Glutamatergic neuron (in vitro differentiated cells): ENCODE measurements around the gene DNMBP. TPM values are rescaled to one million over a fixed set of nuclear protein-coding genes. Genes with fewer than 3 reads are reported as not detected.

Experiments used
- DNase-seq: peaks from one replicate; pipeline ENCODE4 v3.0.0; 2022
- H3K27ac Mint-ChIP-seq: one replicate; pipeline ENCODE4 v1.8.0; 2020; ENCODE audit warnings: mild to moderate bottlenecking, mixed read lengths, inconsistent platforms; ENCODE audit not compliant: unreplicated experiment
- H3K27me3 Mint-ChIP-seq: one replicate; pipeline ENCODE4 v1.8.0; 2020; ENCODE audit warnings: mild to moderate bottlenecking, moderate library complexity, mixed read lengths, inconsistent platforms; ENCODE audit not compliant: unreplicated experiment
- H3K36me3 Mint-ChIP-seq: one replicate; pipeline ENCODE4 v1.8.0; 2020; ENCODE audit warnings: mild to moderate bottlenecking, mixed read lengths, inconsistent platforms; ENCODE audit not compliant: unreplicated experiment
- H3K4me1 Mint-ChIP-seq: one replicate; pipeline ENCODE4 v1.8.0; 2020; ENCODE audit warnings: mild to moderate bottlenecking, low read depth, mixed read lengths, inconsistent platforms; ENCODE audit not compliant: unreplicated experiment
- H3K4me3 Mint-ChIP-seq: one replicate; pipeline ENCODE4 v1.8.0; 2020; ENCODE audit warnings: mild to moderate bottlenecking, mixed read lengths, inconsistent platforms; ENCODE audit not compliant: unreplicated experiment
- H3K9me3 Mint-ChIP-seq: one replicate; pipeline ENCODE4 v1.8.0; 2020; ENCODE audit warnings: mild to moderate bottlenecking, moderate library complexity, mixed read lengths, inconsistent platforms; ENCODE audit not compliant: unreplicated experiment
- total RNA-seq: library from RNA; stranded (reverse); fragmentation: NEBNext Ultra II Directional; extraction: Animal tissue kit (Norgen Biotek cat#: 25700); gene quantifications from one replicate; pipeline ENCODE4 v1.2.1, GENCODE V29; 2021; ENCODE audit not compliant: unreplicated experiment
- TF ChIP-seq, protein P1 (sequence below): fragments of 200-600 bp; sonication (generic); IDR thresholded peaks from one replicate; pipeline ENCODE4 v1.5.0; 2021; ENCODE audit not compliant: partially characterized antibody, unreplicated experiment

The DNMBP gene
- total RNA-seq, 1 donor from 2014 or later, result 9.5 TPM

DNA sequence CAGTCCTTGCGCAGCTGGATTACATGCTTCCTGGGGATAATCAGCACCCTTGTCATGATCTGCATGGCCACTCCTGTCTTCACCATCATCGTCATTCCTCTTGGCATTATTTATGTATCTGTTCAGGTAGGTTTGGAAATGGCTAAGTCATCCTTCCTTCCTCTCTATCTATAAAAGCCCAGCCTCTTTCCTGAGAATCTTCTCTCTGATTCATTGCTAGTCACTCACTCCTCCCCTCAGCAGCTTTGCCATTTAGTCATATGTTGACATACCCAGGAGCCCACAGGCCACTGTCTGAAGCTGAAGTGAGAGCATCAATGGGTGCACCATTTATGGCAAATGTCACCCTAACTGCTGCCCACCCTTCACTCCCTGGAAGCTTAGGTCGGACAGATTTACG is 175.3 kb downstream of the DNMBP start:
- no peak for DNase-seq
- Mint-ChIP-seq H3K4me1 (peaks cover 7% of the 10 kb centered on the region), H3K36me3 (peaks cover 11% of the 10 kb centered on the region), H3K4me3 (no peak overlapping the region), H3K27me3 (peaks cover 2% of the 10 kb centered on the region), H3K9me3 (peaks cover 6% of the 10 kb centered on the region), H3K27ac (no peak overlapping the region)
- TF ChIP-seq, protein P1, sequence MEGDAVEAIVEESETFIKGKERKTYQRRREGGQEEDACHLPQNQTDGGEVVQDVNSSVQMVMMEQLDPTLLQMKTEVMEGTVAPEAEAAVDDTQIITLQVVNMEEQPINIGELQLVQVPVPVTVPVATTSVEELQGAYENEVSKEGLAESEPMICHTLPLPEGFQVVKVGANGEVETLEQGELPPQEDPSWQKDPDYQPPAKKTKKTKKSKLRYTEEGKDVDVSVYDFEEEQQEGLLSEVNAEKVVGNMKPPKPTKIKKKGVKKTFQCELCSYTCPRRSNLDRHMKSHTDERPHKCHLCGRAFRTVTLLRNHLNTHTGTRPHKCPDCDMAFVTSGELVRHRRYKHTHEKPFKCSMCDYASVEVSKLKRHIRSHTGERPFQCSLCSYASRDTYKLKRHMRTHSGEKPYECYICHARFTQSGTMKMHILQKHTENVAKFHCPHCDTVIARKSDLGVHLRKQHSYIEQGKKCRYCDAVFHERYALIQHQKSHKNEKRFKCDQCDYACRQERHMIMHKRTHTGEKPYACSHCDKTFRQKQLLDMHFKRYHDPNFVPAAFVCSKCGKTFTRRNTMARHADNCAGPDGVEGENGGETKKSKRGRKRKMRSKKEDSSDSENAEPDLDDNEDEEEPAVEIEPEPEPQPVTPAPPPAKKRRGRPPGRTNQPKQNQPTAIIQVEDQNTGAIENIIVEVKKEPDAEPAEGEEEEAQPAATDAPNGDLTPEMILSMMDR, result no peak

DNA sequence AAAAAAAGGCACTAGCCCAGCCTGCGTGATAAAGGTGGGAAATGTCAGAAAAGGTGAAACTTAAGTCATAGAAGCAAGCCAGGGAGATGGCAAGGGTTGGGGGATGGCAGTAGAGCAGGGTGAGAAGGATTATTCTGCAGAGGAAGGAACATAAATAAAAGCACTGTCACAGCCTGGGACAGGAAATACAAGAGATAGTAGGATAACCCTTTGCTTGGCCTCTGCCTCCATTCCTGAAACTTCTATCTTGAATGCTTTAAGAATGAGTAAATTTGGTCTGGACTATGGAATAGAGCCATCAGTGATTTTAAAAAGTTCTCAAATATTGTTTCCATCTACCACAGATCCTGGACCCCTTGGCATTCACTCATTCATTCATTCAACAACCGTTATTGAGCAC is 177.3 kb downstream of the DNMBP start:
- H3K27me3 Mint-ChIP-seq, result peaks cover 2% of the 10 kb centered on the region
- H3K4me1 Mint-ChIP-seq, result peaks cover 7% of the 10 kb centered on the region
- DNase-seq, result no peak
- TF ChIP-seq, protein P1, result no peak
- no peak overlapping the region for H3K27ac Mint-ChIP-seq
- no peak overlapping the region for H3K4me3 Mint-ChIP-seq
- peaks cover 6% of the 10 kb centered on the region for H3K9me3 Mint-ChIP-seq
- H3K36me3 Mint-ChIP-seq, result peaks cover 15% of the 10 kb centered on the region

DNA sequence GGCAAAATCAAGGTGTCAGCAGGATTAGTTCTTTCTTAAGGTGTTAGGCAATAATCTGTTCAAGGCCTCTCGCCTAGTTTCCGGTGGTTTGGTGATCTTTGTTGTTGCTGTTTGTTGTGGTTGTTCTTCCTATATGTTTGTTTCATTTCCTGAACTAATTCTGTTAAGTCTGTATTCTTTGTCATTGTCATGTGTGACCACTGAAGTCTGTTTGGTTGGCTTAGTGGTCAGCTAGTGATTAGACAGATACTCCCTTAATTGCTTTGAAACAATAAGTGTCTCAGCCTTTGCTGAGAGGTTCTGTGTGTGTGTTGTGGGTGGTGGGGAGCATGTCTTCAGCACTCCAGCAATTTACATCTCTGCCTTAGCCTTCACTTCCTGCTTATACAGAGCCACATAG is 181.3 kb downstream of the DNMBP start:
- no peak overlapping the region for H3K4me3 Mint-ChIP-seq
- TF ChIP-seq, protein P1, result no peak
- H3K27ac Mint-ChIP-seq, result no peak overlapping the region
- H3K4me1 Mint-ChIP-seq, result peaks cover 7% of the 10 kb centered on the region
- DNase-seq, result no peak
- peaks cover 2% of the 10 kb centered on the region for H3K27me3 Mint-ChIP-seq
- H3K36me3 Mint-ChIP-seq, result peaks cover 9% of the 10 kb centered on the region
- no peaks in the 10 kb centered on the region for H3K9me3 Mint-ChIP-seq

DNA sequence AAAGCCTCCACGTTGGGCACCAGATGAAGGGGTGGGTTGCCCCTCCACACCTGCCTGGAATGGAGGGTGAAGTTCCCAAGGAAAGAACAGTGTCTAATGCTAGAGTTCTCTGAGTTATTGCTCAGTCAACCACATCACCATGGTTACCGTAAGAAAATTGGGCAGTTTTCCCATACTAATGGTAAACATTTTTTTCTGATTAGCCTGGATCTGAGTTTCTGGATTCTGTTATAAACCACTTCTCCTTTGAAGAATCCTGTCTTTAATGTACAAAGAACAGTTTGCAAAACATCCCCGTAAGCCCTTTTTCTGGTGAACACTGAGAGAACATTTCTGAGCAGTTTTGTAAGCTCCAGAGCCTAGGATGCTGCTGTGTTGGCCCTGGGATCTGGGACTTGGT is 181.8 kb downstream of the DNMBP start:
- Mint-ChIP-seq H3K4me1 (peaks cover 7% of the 10 kb centered on the region), H3K36me3 (peaks cover 9% of the 10 kb centered on the region), H3K9me3 (no peaks in the 10 kb centered on the region), H3K27me3 (peaks cover 2% of the 10 kb centered on the region), H3K4me3 (no peak overlapping the region), H3K27ac (no peak overlapping the region)
- TF ChIP-seq, protein P1, result no peak
- no peak for DNase-seq

Other genes starting within 250 kb of the DNMBP start
- gene ABCC2, start 227.3 kb downstream of the DNMBP start, total RNA-seq, result 0.39 TPM
- gene CPN1, start 71.9 kb upstream of the DNMBP start, total RNA-seq, result not detected
- gene ERLIN1, start 176.1 kb upstream of the DNMBP start, total RNA-seq, result 7.6 TPM
- gene CHUK, start 219.6 kb upstream of the DNMBP start, total RNA-seq, result 35.7 TPM